Measurements from ENCODE around the gene STK35. TPM values are rescaled to one million over a fixed set of nuclear protein-coding genes. Genes with fewer than 3 reads are reported as not detected.

STK35 gene
- total and polyA plus RNA-seq, 2 experiments from 2014 or later = 14.2 to 59.7 TPM

GRCh38 chr20:2176946-2177345 lies 75.3 kb downstream of the STK35 start:
- Histone ChIP-seq H4K20me1 (replicated peaks; ENCODE audit: insufficient read depth) (no peaks in the 10 kb centered on the region), H3K27me3 (ENCODE audit: insufficient read depth) (no peaks in the 10 kb centered on the region), H3K4me1 (ENCODE audit: insufficient read depth) (no peaks in the 10 kb centered on the region), H3K27ac (ENCODE audit: low read depth) (no peak overlapping the region), H3K4me3 (no peak overlapping the region), H3K79me2 (replicated peaks; ENCODE audit: insufficient read depth) (no peaks in the 10 kb centered on the region), H3F3A (replicated peaks; ENCODE audit: low read depth) (no peaks in the 10 kb centered on the region), H3K36me3 (ENCODE audit: insufficient read depth) (no peaks in the 10 kb centered on the region), H3K4me2 (no peak overlapping the region), H2AFZ (no peak overlapping the region), H3K9me2 (ENCODE audit: insufficient read depth) (no peaks in the 10 kb centered on the region)
- DNase-seq (ENCODE audit: low spot score) (no peak), ATAC-seq (no peak)
- peaks cover 2% of the 10 kb centered on the region; the same call in 2 of the 3 replicates for H3K4me1 Mint-ChIP-seq
- no peak overlapping the region for H3K27ac Mint-ChIP-seq
- TF ChIP-seq JUNB (IDR thresholded peaks at IDR 0.05; ENCODE audit: unreplicated experiment) = no peak
- TF ChIP-seq ZNF114 (CRISPR knock-in tag; IDR thresholded peaks at IDR 0.05) = no peak
- no peak for TF ChIP-seq EZH2 (IDR thresholded peaks at IDR 0.05; ENCODE audit: low read depth, unreplicated experiment)
- no peak for TF ChIP-seq CREB1 (CRISPR knock-in tag; IDR thresholded peaks at IDR 0.05; ENCODE audit: low read depth)
- TF ChIP-seq REST (IDR thresholded peaks at IDR 0.05; ENCODE audit: unreplicated experiment) = no peak
- no peak for TF ChIP-seq ZNF462 (CRISPR knock-in tag; IDR thresholded peaks at IDR 0.05)
- TF ChIP-seq, protein P1, sequence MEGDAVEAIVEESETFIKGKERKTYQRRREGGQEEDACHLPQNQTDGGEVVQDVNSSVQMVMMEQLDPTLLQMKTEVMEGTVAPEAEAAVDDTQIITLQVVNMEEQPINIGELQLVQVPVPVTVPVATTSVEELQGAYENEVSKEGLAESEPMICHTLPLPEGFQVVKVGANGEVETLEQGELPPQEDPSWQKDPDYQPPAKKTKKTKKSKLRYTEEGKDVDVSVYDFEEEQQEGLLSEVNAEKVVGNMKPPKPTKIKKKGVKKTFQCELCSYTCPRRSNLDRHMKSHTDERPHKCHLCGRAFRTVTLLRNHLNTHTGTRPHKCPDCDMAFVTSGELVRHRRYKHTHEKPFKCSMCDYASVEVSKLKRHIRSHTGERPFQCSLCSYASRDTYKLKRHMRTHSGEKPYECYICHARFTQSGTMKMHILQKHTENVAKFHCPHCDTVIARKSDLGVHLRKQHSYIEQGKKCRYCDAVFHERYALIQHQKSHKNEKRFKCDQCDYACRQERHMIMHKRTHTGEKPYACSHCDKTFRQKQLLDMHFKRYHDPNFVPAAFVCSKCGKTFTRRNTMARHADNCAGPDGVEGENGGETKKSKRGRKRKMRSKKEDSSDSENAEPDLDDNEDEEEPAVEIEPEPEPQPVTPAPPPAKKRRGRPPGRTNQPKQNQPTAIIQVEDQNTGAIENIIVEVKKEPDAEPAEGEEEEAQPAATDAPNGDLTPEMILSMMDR (conservative IDR thresholded peaks at IDR 0.05; ENCODE audit: low read depth in 2 of 2) = no peak
- TF ChIP-seq STAT1 (IDR thresholded peaks at IDR 0.05; ENCODE audit: unreplicated experiment) = no peak
- TF ChIP-seq EZH2phosphoT487 (IDR thresholded peaks at IDR 0.05; ENCODE audit: unreplicated experiment) = no peak
- TF ChIP-seq NANOG (IDR thresholded peaks at IDR 0.05; ENCODE audit: borderline replicate concordance) = no peak
- TF ChIP-seq, protein P2, sequence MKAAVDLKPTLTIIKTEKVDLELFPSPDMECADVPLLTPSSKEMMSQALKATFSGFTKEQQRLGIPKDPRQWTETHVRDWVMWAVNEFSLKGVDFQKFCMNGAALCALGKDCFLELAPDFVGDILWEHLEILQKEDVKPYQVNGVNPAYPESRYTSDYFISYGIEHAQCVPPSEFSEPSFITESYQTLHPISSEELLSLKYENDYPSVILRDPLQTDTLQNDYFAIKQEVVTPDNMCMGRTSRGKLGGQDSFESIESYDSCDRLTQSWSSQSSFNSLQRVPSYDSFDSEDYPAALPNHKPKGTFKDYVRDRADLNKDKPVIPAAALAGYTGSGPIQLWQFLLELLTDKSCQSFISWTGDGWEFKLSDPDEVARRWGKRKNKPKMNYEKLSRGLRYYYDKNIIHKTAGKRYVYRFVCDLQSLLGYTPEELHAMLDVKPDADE (IDR thresholded peaks at IDR 0.05) = no peak
- no peak for TF ChIP-seq ZNF331 (CRISPR knock-in tag; IDR thresholded peaks at IDR 0.05; ENCODE audit: low read depth)
- H3K4me3 Mint-ChIP-seq = no peak overlapping the region
- peaks cover 2% of the 10 kb centered on the region for H3K27me3 Mint-ChIP-seq (ENCODE audit: insufficient read depth, low read depth, poor library complexity)
- H3K9me3 Mint-ChIP-seq = no peaks in the 10 kb centered on the region
- no peaks in the 10 kb centered on the region for H3K36me3 Mint-ChIP-seq (ENCODE audit: low read depth)
